NCI-H1092 (cell line): Measurements from ENCODE around the gene TPT1.
"Not testable (repeated sequence)": the region's sequence is repeated elsewhere in the genome, so short reads cannot be mapped to it uniquely, and the experiment has no call there.

Source experiments
- DNase-seq: peaks from one replicate; lab custom pipeline; 2025; lab: John Stamatoyannopoulos, UW

TPT1 gene

DNA sequence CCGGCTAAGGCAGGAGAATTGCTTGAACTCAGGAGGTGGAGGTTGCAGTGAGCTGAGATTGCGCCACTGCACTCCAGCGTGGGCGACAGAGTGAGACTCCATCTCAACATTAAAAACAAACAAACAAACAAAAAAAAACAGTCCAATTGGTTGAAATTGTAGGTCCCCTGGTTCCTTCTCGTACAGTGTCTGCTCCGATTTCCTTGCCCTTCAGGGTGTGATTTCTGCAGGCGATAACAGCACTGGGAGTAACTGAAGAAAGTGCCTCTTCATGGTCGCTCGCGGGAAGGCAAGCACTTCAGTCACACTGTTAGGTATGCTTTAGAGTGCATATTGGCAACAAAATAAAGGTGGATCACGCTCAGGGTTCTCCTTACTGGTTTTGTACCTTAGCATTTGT is 39.7 kb downstream of the TPT1 start:
- no peak for DNase-seq

DNA sequence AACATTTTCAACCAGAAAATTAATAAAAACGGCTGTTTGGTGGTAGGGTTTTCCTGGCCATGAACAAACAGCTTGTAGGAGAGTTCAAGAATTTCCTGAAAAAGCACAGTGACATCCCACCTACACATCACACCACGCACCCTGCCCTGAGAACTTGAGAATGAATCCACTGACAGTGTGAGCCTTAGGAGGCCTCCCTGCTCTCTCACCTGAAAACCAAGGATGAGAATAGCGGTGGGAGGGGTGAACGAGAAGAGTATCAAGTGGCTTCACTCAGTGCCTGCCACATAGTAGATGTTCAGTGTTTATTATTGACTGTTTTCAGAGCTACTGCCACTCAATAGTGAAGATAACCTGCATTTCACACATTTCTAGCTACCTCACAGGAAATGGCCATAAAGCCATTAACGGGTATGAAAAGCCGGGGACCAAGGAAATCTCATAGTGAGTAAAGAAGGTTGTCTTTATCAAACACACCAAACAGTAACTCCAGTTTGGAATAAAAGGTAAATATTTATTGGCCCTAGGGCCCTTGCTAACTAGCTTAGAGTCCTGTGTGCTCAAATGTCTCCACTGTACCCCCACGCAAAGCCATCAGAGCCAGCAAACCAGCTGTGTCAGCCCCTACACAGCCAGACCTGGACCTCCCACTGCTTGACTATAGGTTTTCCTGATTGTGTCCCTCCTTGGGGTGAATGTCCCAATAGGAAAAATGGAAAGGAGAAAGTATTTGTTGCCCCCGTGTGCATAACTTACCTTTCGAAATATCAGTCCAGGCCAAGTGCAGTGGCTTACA is 40.6 kb downstream of the TPT1 start:
- no peak for DNase-seq

DNA sequence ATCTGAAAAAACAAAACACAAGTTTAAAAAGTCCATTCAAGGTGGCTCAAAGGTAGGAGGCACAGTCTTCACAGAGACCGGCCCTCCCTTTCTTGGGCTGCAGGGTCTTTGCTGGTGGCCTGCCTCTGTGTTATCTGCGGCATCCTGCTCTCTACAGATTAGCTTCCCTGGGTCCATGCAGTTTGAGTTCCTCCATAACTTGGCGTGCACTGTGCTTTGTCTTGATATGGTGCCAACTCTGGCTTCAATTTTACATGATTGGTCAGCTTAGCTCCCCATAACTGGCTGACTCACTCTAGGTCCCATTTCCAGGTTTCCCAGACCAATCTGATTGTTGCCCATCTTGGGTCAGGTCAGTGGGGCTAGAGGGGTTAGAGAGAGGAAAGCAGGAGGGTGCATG is 41.8 kb downstream of the TPT1 start:
- DNase-seq, result no peak

- not testable (repeated sequence) for DNase-seq
These were observed 42.4 kb downstream of the TPT1 start for GRCh38 chr13:45298550-45298949.

GRCh38 chr13:45298206-45298505 is 42.8 kb downstream of the TPT1 start:
- DNase-seq, result no peak

GRCh38 chr13:45297456-45298205 is 43.4 kb downstream of the TPT1 start:
- no peak for DNase-seq

- no peak for DNase-seq
These were observed 44.7 kb downstream of the TPT1 start for GRCh38 chr13:45296259-45296658.

GRCh38 chr13:45295536-45295935 is 45.4 kb downstream of the TPT1 start:
- DNase-seq, result no peak

DNA sequence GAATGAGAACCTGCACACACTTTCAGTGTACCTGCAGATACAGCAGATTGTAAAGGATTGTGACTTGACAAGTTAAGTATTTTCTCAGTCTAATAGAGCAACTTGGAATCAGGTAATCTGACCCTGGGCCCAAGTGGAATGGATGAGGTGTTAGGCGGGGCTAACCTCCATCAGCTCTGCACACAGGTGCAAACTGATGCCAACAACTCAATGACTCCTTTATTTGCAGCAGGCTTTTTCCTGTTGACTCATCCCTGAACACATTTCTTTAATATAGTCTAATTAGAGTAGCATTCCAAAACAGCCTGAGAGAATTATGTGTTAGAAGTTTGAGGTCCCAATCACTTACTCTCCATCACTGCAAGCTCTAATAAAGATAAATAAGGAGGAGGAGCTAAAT is 48.8 kb downstream of the TPT1 start:
- DNase-seq, result no peak

DNA sequence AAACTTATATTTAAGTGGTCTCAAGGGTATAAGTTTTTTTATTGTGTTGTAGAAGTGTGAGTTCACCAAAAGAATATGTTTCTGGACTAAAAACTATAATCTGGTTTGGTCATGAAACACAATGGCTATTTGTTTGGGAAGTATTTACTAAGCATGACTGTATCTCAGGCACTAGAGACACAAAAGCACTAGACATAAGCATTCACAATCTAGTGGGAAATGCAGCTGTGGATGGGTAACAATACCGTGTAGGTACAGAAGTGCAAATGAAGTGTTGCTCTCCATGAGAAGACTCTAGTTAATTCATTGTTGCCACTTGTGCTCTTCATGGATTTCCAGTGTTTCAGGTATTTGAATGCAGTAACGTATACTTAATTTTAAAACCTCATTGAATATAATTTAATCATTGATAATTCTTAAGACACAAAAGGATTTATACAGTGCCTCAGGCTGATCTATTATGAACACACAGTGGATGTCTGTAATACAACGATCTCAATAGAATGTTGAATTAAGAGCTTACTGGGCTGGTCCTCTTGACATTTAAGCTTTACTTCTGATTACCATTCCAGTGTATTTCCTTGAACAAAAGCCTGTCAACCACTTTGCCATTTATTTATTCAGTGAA is 50.9 kb downstream of the TPT1 start:
- DNase-seq, result no peak
